AG09309 (cell line): Measurements from ENCODE around the gene XRCC5.

Experiments
- DNase-seq: peaks from one replicate; pipeline ENCODE4 v3.0.0-alpha.2; 2010; ENCODE audit warnings: low read depth
- H3K4me3 ChIP-seq: 2 replicates; pipeline ENCODE4 v1.5.1; 2011; ENCODE audit warnings: mild to moderate bottlenecking, low read depth, low read length, moderate library complexity; ENCODE audit not compliant: control insufficient read depth
- CTCF ChIP-seq: IDR thresholded peaks from 2 replicates; pipeline ENCODE4 v1.5.1; 2011; ENCODE audit warnings: mild to moderate bottlenecking, low read depth, low read length, inconsistent platforms; ENCODE audit not compliant: insufficient read depth, control insufficient read depth; ENCODE audit errors: missing control alignments

Gene XRCC5

GRCh38 chr2:216109962-216110614 lies 940 bp downstream of the XRCC5 start:
- peak overlapping the region; percentile 89 for H3K4me3 ChIP-seq
- peak; percentile 46 for DNase-seq
- TF ChIP-seq CTCF, result peak; percentile 44

- H3K4me3 ChIP-seq, result peak overlapping the region; percentile 89
- no peak for TF ChIP-seq CTCF
- DNase-seq, result no peak
Observed at GRCh38 chr2:216110620-216111019, 1.5 kb downstream of the XRCC5 start.

- no peak overlapping the region for H3K4me3 ChIP-seq
- DNase-seq, result no peak
Observed at GRCh38 chr2:216111122-216111521, 2.0 kb downstream of the XRCC5 start.

GRCh38 chr2:216112926-216113325 lies 3.8 kb downstream of the XRCC5 start:
- H3K4me3 ChIP-seq, result no peak overlapping the region
- DNase-seq, result no peak
- no peak for TF ChIP-seq CTCF

More at GRCh38 chr2:216111122-216111521, 2.0 kb downstream of the XRCC5 start:
- no peak for TF ChIP-seq CTCF

- no peak for TF ChIP-seq CTCF
- H3K4me3 ChIP-seq, result no peak overlapping the region
- DNase-seq, result no peak
Observed at GRCh38 chr2:216113572-216113971, 4.4 kb downstream of the XRCC5 start.

GRCh38 chr2:216114382-216114713 lies 5.2 kb downstream of the XRCC5 start:
- H3K4me3 ChIP-seq, result no peak overlapping the region
- TF ChIP-seq CTCF, result no peak
- DNase-seq, result no peak

- DNase-seq, result peak; percentile 96
- peak overlapping the region; percentile 38 for H3K4me3 ChIP-seq
Observed at GRCh38 chr2:216114714-216115531, 5.8 kb downstream of the XRCC5 start.

More at GRCh38 chr2:216114714-216115531, 5.8 kb downstream of the XRCC5 start:
- peak; percentile 79 for TF ChIP-seq CTCF
